Left cardiac atrium (tissue), 4 donors: ENCODE results near the gene GDAP2. TPM values are rescaled to one million over a fixed set of nuclear protein-coding genes. Genes with fewer than 3 reads are reported as not detected.
A peak's percentile ranks its signal among the peaks of the same experiment; 100 is the strongest.

Experiments
- ATAC-seq, 2 donors: fragments of 200-7000 bp; cut with Tn5 transposase; one replicate each; pipeline ENCODE4 v1.9.1; 2020; ENCODE audit warnings: mild to moderate bottlenecking in 2 of 2, moderate library complexity in 2 of 2
- DNase-seq: peaks from one replicate; pipeline ENCODE4 v3.0.0-alpha.2; 2020
- intact Hi-C, 2 donors: fragments of 100-400 bp; cut with DNase I; formaldehyde crosslinking; loops; one replicate each; pipeline versions ENCODE4 v1.14.1 to v1.15.1; 2022 to 2023
- total RNA-seq, 2 donors: library from RNA; stranded (reverse); fragmentation: NEBNext Ultra II Directional; extraction: Animal tissue kit (Norgen Biotek cat#: 25700); gene quantifications; one replicate each; pipeline ENCODE4 v1.2.1, GENCODE V29; 2021
- donor health status: DM: no; HTN: yes; CAD: no.
- donor health status: DM: no; HTN: yes; CAD: no; lungs with severe emphysema.
- donor health status: DM: yes; HTN: yes; CAD: no.
- donor health status: Dilated cardiomyopathy.

Gene GDAP2
- total RNA-seq, 2 donors from 2014 or later = 16.4 to 20.0 TPM

- DNase-seq = no peak
- peak; percentile 32 to 45 for ATAC-seq
- intact Hi-C loops = no loop called here
Measured at GRCh38 chr1:117820694-117821381, 108.6 kb downstream of the GDAP2 start.

GRCh38 chr1:117820096-117820495, 109.3 kb downstream of the GDAP2 start:
- ATAC-seq = no peak
- intact Hi-C loops = no loop called here
- no peak for DNase-seq

GRCh38 chr1:117819301-117819700, 110.1 kb downstream of the GDAP2 start:
- DNase-seq = no peak
- intact Hi-C loops = no loop called here
- ATAC-seq = no peak

GRCh38 chr1:117818456-117818855, 111.0 kb downstream of the GDAP2 start:
- no peak for ATAC-seq
- DNase-seq = no peak
- intact Hi-C loops = no loop called here

- ATAC-seq = no peak
Measured at GRCh38 chr1:117817629-117818028, 111.8 kb downstream of the GDAP2 start.

GRCh38 chr1:117815926-117816325, 113.5 kb downstream of the GDAP2 start:
- no peak for ATAC-seq
- intact Hi-C loops = no loop called here
- DNase-seq = no peak

More at GRCh38 chr1:117817629-117818028, 111.8 kb downstream of the GDAP2 start:
- intact Hi-C loops = no loop called here
- no peak for DNase-seq

GRCh38 chr1:117814856-117815797, 114.3 kb downstream of the GDAP2 start:
- peak in 1 of 2 donors; percentile 68 for ATAC-seq
- DNase-seq = no peak

More at GRCh38 chr1:117814856-117815797, 114.3 kb downstream of the GDAP2 start:
- intact Hi-C loops = no loop called here

Other genes with a start within 250 kb of the GDAP2 start
- gene WDR3, start 118 bp upstream of the GDAP2 start, total RNA-seq = 10 to 100 TPM; 11.9 to 22.6 TPM